Measurements from ENCODE around the gene CFHR4. TPM values are rescaled to one million over a fixed set of nuclear protein-coding genes. Genes with fewer than 3 reads are reported as not detected.

The CFHR4 gene
- total and polyA plus RNA-seq, 4 donors = not detected

- no peaks in the 10 kb centered on the region for H3K4me1 ChIP-seq (ENCODE audit: control insufficient read depth in 5 of 5, insufficient read depth in 5 of 5, low read length in 5 of 5)
- H3K9ac ChIP-seq (ENCODE audit: insufficient read depth in 1 of 2, low read length in 2 of 2) = no peak overlapping the region
- H3K36me3 ChIP-seq (ENCODE audit: control insufficient read depth in 4 of 4, insufficient read depth in 4 of 4, low read length in 4 of 4) = no peaks in the 10 kb centered on the region
- no peak overlapping the region for H3K4me3 ChIP-seq
- DNase-seq (no peak), ATAC-seq (ENCODE audit: insufficient read depth, low FRiP score) (no peak)
- WGBS, 2 donors = 71 to 81% methylated on average over 6 of the region's 6 CpGs
- H3K9me3 ChIP-seq (ENCODE audit: control insufficient read depth in 4 of 4, insufficient read depth in 3 of 4, low read length in 3 of 4) = peaks cover 0 to 2% (median 0%) of the 10 kb centered on the region in 4 donors
- TF ChIP-seq CTCF (IDR thresholded peaks at IDR 0.05; ENCODE audit: control extremely low read depth, extremely low read depth) = no peak
- H3K27ac ChIP-seq (ENCODE audit: low read depth in 1 of 2, low read length in 1 of 2) = no peak overlapping the region
- H3K27me3 ChIP-seq (ENCODE audit: control insufficient read depth in 3 of 3, insufficient read depth in 3 of 3, low read length in 2 of 3) = no peaks in the 10 kb centered on the region
These were observed 2.8 kb downstream of the CFHR4 start for GRCh38 chr1:196890668-196891067.

- no peak for DNase-seq
- 84 to 87% methylated on average over 6 of the region's 6 CpGs for WGBS, 2 donors
- Histone ChIP-seq H3K4me1 (ENCODE audit: control insufficient read depth in 5 of 5, insufficient read depth in 5 of 5, low read length in 5 of 5) (no peaks in the 10 kb centered on the region), H3K9ac (ENCODE audit: insufficient read depth in 1 of 2, low read length in 2 of 2) (no peak overlapping the region), H3K36me3 (ENCODE audit: control insufficient read depth in 4 of 4, insufficient read depth in 4 of 4, low read length in 4 of 4) (no peaks in the 10 kb centered on the region), H3K4me3 (no peak overlapping the region), H3K9me3 (ENCODE audit: control insufficient read depth in 4 of 4, insufficient read depth in 3 of 4, low read length in 3 of 4) (peaks cover 0 to 2% (median 0%) of the 10 kb centered on the region in 4 donors), H3K27ac (ENCODE audit: low read depth in 1 of 2, low read length in 1 of 2) (no peak overlapping the region), H3K27me3 (ENCODE audit: control insufficient read depth in 3 of 3, insufficient read depth in 3 of 3, low read length in 2 of 3) (no peaks in the 10 kb centered on the region)
- ATAC-seq (ENCODE audit: insufficient read depth, low FRiP score) = no peak
- TF ChIP-seq CTCF (IDR thresholded peaks at IDR 0.05; ENCODE audit: control extremely low read depth, extremely low read depth) = no peak
These were observed 3.4 kb downstream of the CFHR4 start for GRCh38 chr1:196891251-196891650.

- Histone ChIP-seq H3K36me3 (ENCODE audit: control insufficient read depth in 4 of 4, insufficient read depth in 4 of 4, low read length in 4 of 4) (no peaks in the 10 kb centered on the region), H3K4me1 (ENCODE audit: control insufficient read depth in 5 of 5, insufficient read depth in 5 of 5, low read length in 5 of 5) (peaks cover 0 to 3% (median 0%) of the 10 kb centered on the region in 5 donors), H3K9me3 (ENCODE audit: control insufficient read depth in 4 of 4, insufficient read depth in 3 of 4, low read length in 3 of 4) (peaks cover 0 to 2% (median 0%) of the 10 kb centered on the region in 4 donors), H3K4me3 (no peak overlapping the region), H3K9ac (ENCODE audit: insufficient read depth in 1 of 2, low read length in 2 of 2) (no peak overlapping the region), H3K27me3 (ENCODE audit: control insufficient read depth in 3 of 3, insufficient read depth in 3 of 3, low read length in 2 of 3) (peaks cover 0 to 3% (median 2%) of the 10 kb centered on the region in 3 donors), H3K27ac (ENCODE audit: low read depth in 1 of 2, low read length in 1 of 2) (no peak overlapping the region)
- no peak for TF ChIP-seq CTCF (IDR thresholded peaks at IDR 0.05; ENCODE audit: control extremely low read depth, extremely low read depth)
- ATAC-seq (ENCODE audit: insufficient read depth, low FRiP score) (no peak), DNase-seq (no peak)
- WGBS, 2 donors = 72 to 73% methylated on average over 8 of the region's 8 CpGs
These were observed 8.5 kb downstream of the CFHR4 start for GRCh38 chr1:196896355-196896754.
